ENCODE measurements around the gene MCF2L. TPM values are rescaled to one million over a fixed set of nuclear protein-coding genes. Genes with fewer than 3 reads are reported as not detected.

Gene MCF2L
- polyA plus RNA-seq, 2 of the 4 experiments (the other 2 are of a cell fraction) = 0.36 to 0.92 TPM

GRCh38 chr13:112953591-112954487 lies 15.2 kb upstream of the MCF2L start:
- POLR2A ChIA-PET = no interaction called here
- TF ChIP-seq ZFP36 (IDR thresholded peaks at IDR 0.05; ENCODE audit: borderline replicate concordance, partially characterized antibody) (no peak), CEBPB (IDR thresholded peaks at IDR 0.05) (no peak)
- H3K27ac ChIP-seq = no peak overlapping the region
- H3K4me2 ChIP-seq = no peak overlapping the region
- CTCF ChIA-PET = interaction anchor here (1.0 to 2.0 kb wide), 2 partner anchors 9 to 11 kb away, joined by 5 to 6 read pairs; no protein-coding TSS in a partner anchor
- FAIRE-seq (no peak), DNase-seq (ENCODE audit: low read depth in 1 of 2, low spot score in 1 of 2) (no peak), ATAC-seq (no peak)
- no peak overlapping the region for H3K4me3 ChIP-seq
- no peaks in the 10 kb centered on the region for H3K4me1 ChIP-seq
- 71% methylated on average over 12 of the region's 17 CpGs for WGBS (ENCODE audit: missing lambda C conversion rate)
- H3K9me3 ChIP-seq = no peaks in the 10 kb centered on the region

GRCh38 chr13:112954488-112955270 lies 14.3 kb upstream of the MCF2L start:
- H3K4me1 ChIP-seq = no peaks in the 10 kb centered on the region
- H3K4me3 ChIP-seq = no peak overlapping the region
- FAIRE-seq = no peak
- TF ChIP-seq ZNF302 (CRISPR knock-in tag; IDR thresholded peaks at IDR 0.05) (no peak), CBX8 (IDR thresholded peaks at IDR 0.05) (no peak), CBX2 (IDR thresholded peaks at IDR 0.05; ENCODE audit: borderline replicate concordance, low read depth) (no peak), EP300 (IDR thresholded peaks at IDR 0.05) (no peak), KDM5A (IDR thresholded peaks at IDR 0.05) (no peak), HES2 (IDR thresholded peaks at IDR 0.05) (no peak), ESRRA (IDR thresholded peaks at IDR 0.05; ENCODE audit: borderline replicate concordance, low read length) (no peak), EHF (CRISPR knock-in tag; IDR thresholded peaks at IDR 0.05) (no peak), JUN (IDR thresholded peaks at IDR 0.05) (no peak), FOSL2 (IDR thresholded peaks at IDR 0.05) (no peak), FOSL2 (CRISPR knock-in tag; IDR thresholded peaks at IDR 0.05) (no peak), RAD21 (conservative IDR thresholded peaks at IDR 0.05 in 1 of 2, IDR thresholded peaks at IDR 0.05 in 1 of 2) (no peak), RCOR1 (IDR thresholded peaks at IDR 0.05; ENCODE audit: low read depth, low read length) (no peak), NR3C1 (IDR thresholded peaks at IDR 0.05) (no peak), MAFK (IDR thresholded peaks at IDR 0.05; ENCODE audit: partially characterized antibody) (no peak), POLR2AphosphoS2 (conservative IDR thresholded peaks at IDR 0.05; ENCODE audit: low read length) (no peak), MYC (IDR thresholded peaks at IDR 0.05; ENCODE audit: borderline replicate concordance, low read length) (no peak), ZSCAN20 (CRISPR knock-in tag; IDR thresholded peaks at IDR 0.05) (no peak), SREBF2 (IDR thresholded peaks at IDR 0.05) (no peak), HEYL (CRISPR knock-in tag; IDR thresholded peaks at IDR 0.05) (no peak)
- no peak overlapping the region for H3K27ac ChIP-seq
- CTCF ChIA-PET = interaction anchor here (2.0 kb wide), 1 partner anchor 12 kb away, joined by 6 read pairs; no protein-coding TSS in a partner anchor
- no peak for ATAC-seq
- POLR2A ChIA-PET = no interaction called here
- 43% methylated on average over 5 of the region's 13 CpGs for WGBS (ENCODE audit: missing lambda C conversion rate)
- H3K4me2 ChIP-seq = no peak overlapping the region
- no peak for DNase-seq (ENCODE audit: low read depth in 1 of 2, low spot score in 1 of 2)
- no peaks in the 10 kb centered on the region for H3K9me3 ChIP-seq

GRCh38 chr13:112955271-112955937 lies 13.6 kb upstream of the MCF2L start:
- Histone ChIP-seq H3K27ac (no peak overlapping the region), H3K4me3 (no peak overlapping the region), H3K4me2 (no peak overlapping the region), H3K4me1 (no peaks in the 10 kb centered on the region), H3K9me3 (no peaks in the 10 kb centered on the region)
- ATAC-seq (no peak), DNase-seq (ENCODE audit: low read depth in 1 of 2, low spot score in 1 of 2) (no peak), FAIRE-seq (no peak)
- ChIA-PET POLR2A (no interaction called here), CTCF (interaction anchor here (2.0 kb wide), 1 partner anchor 13 kb away, joined by 6 read pairs; no protein-coding TSS in a partner anchor)
- WGBS (ENCODE audit: missing lambda C conversion rate) = 73% methylated on average over 14 of the region's 15 CpGs
- TF ChIP-seq FOSB (CRISPR knock-in tag; IDR thresholded peaks at IDR 0.05) = no peak
- TF ChIP-seq KDM1A (IDR thresholded peaks at IDR 0.05; ENCODE audit: low read depth) = no peak
- no peak for TF ChIP-seq SREBF2 (IDR thresholded peaks at IDR 0.05)
- no peak for TF ChIP-seq ZNF302 (CRISPR knock-in tag; IDR thresholded peaks at IDR 0.05)
- TF ChIP-seq ZSCAN20 (CRISPR knock-in tag; IDR thresholded peaks at IDR 0.05) = no peak
- TF ChIP-seq MAZ (IDR thresholded peaks at IDR 0.05; ENCODE audit: borderline replicate concordance, low read depth, low read length) = no peak
- no peak for TF ChIP-seq FOXS1 (CRISPR knock-in tag; IDR thresholded peaks at IDR 0.05)
- TF ChIP-seq PHF8 (IDR thresholded peaks at IDR 0.05; ENCODE audit: borderline replicate concordance, low read depth) = no peak
- no peak for TF ChIP-seq CHD2 (IDR thresholded peaks at IDR 0.05; ENCODE audit: low read length, partially characterized antibody)
- TF ChIP-seq EP300 (IDR thresholded peaks at IDR 0.05) = no peak
- TF ChIP-seq CBX2 (IDR thresholded peaks at IDR 0.05; ENCODE audit: borderline replicate concordance, low read depth) = no peak
- no peak for TF ChIP-seq CBX8 (IDR thresholded peaks at IDR 0.05)
- TF ChIP-seq HOXB5 (CRISPR knock-in tag; IDR thresholded peaks at IDR 0.05) = no peak
- TF ChIP-seq FOSL2 (IDR thresholded peaks at IDR 0.05) = no peak
- TF ChIP-seq FOSL2 (CRISPR knock-in tag; IDR thresholded peaks at IDR 0.05) = no peak
- TF ChIP-seq BCL3 (IDR thresholded peaks at IDR 0.05) = no peak
- TF ChIP-seq, protein P1, sequence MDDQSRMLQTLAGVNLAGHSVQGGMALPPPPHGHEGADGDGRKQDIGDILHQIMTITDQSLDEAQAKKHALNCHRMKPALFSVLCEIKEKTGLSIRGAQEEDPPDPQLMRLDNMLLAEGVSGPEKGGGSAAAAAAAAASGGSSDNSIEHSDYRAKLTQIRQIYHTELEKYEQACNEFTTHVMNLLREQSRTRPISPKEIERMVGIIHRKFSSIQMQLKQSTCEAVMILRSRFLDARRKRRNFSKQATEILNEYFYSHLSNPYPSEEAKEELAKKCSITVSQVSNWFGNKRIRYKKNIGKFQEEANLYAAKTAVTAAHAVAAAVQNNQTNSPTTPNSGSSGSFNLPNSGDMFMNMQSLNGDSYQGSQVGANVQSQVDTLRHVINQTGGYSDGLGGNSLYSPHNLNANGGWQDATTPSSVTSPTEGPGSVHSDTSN (IDR thresholded peaks at IDR 0.05) = no peak

All from A549 (cell line).